PC-3 (cell line): ENCODE data around the gene DEFB131A. TPM values are rescaled to one million over a fixed set of nuclear protein-coding genes. Genes with fewer than 3 reads are reported as not detected.
"Not testable (repeated sequence)": the region's sequence is repeated elsewhere in the genome, so short reads cannot be mapped to it uniquely, and the experiment has no call there.

Source experiments
- ATAC-seq: fragments of 200-7000 bp; cut with Tn5 transposase; 2 replicates; pipeline ENCODE4 v1.9.1; 2020; ENCODE audit warnings: mild to moderate bottlenecking, moderate library complexity
- BruUV-seq: library from RNA; stranded (reverse); fragments of 400-500 nt; replicated peaks from 2 replicates; lab custom pipeline; 2021; lab: Mats Ljungman, UMichigan
- CTCF ChIA-PET: fragments of 300-600 bp; sonication (Branson Sonifier 250); formaldehyde crosslinking; loops from one replicate; lab custom pipeline; 2022; ENCODE audit warnings: antibody characterized with exemption; lab: Charles Lee
- POLR2A ChIA-PET: fragments of 300-600 bp; sonication (Branson Sonifier 250); formaldehyde crosslinking; loops from one replicate; lab custom pipeline; 2022; ENCODE audit warnings: antibody characterized with exemption; ENCODE audit not compliant: unreplicated experiment; lab: Charles Lee
- DNase-seq: peaks from one replicate; pipeline ENCODE4 v3.0.0-alpha.2; 2015
- H2AFZ ChIP-seq: fragments of 300-600 bp; sonication (generic); 2 replicates; pipeline ENCODE4 v1.6.0; 2016; ENCODE audit warnings: antibody characterized with exemption, low read length
- H3F3A ChIP-seq: fragments of 300-600 bp; sonication (generic); one replicate; pipeline ENCODE4 v1.6.0; 2017; ENCODE audit warnings: antibody characterized with exemption, low read length, control low read depth, mild to moderate bottlenecking; ENCODE audit not compliant: unreplicated experiment
- H3K27ac ChIP-seq: fragments of 300-600 bp; sonication (generic); 2 replicates; pipeline ENCODE4 v1.5.1; 2016; ENCODE audit warnings: mild to moderate bottlenecking, low read length
- H3K27me3 ChIP-seq: fragments of 300-600 bp; sonication (generic); 2 replicates; pipeline ENCODE4 v1.6.1; 2016; ENCODE audit warnings: low read length, mixed read lengths
- H3K36me3 ChIP-seq: fragments of 300-600 bp; sonication (generic); 2 replicates; pipeline ENCODE4 v1.6.1; 2016; ENCODE audit warnings: low read depth, mixed run types, low read length, mixed read lengths
- H3K4me1 ChIP-seq: fragments of 300-600 bp; sonication (generic); 2 replicates; pipeline ENCODE4 v1.5.1; 2016; ENCODE audit warnings: low read length; ENCODE audit not compliant: insufficient read depth
- H3K4me2 ChIP-seq: fragments of 300-600 bp; sonication (generic); 2 replicates; pipeline ENCODE4 v1.6.0; 2016; ENCODE audit warnings: low read length
- H3K4me3 ChIP-seq: fragments of 300-600 bp; sonication (generic); 2 replicates; pipeline ENCODE4 v1.5.1; 2016; ENCODE audit warnings: mild to moderate bottlenecking, low read length, mixed read lengths
- H3K79me2 ChIP-seq: fragments of 300-600 bp; sonication (generic); 2 replicates; pipeline ENCODE4 v1.6.1; 2017; ENCODE audit warnings: low read length, mixed read lengths
- H3K9ac ChIP-seq: fragments of 300-600 bp; sonication (generic); 2 replicates; pipeline ENCODE4 v1.6.0; 2016; ENCODE audit warnings: mild to moderate bottlenecking, low read length
- H3K9me2 ChIP-seq: fragments of 300-600 bp; sonication (generic); replicated peaks from 2 replicates; pipeline ENCODE4 v1.6.1; 2016; ENCODE audit warnings: mixed run types, low read length, mixed read lengths
- H3K9me3 ChIP-seq: fragments of 300-600 bp; sonication (generic); 2 replicates; pipeline ENCODE4 v1.6.1; 2016; ENCODE audit warnings: low read length, mixed read lengths
- H4K20me1 ChIP-seq: fragments of 300-600 bp; sonication (generic); 2 replicates; pipeline ENCODE4 v1.6.1; 2016; ENCODE audit warnings: low read length, mixed read lengths
- intact Hi-C: fragments of 100-400 bp; cut with micrococcal nuclease; formaldehyde crosslinking; loops from 2 replicates; pipeline ENCODE4 v1.9.0; 2023
- total RNA-seq: library from RNA; depleted of rRNA; stranded (reverse); fragments of >200 nt; gene quantifications from 2 replicates; pipeline ENCODE4 v1.2.3, GENCODE V29; 2014

The DEFB131A gene
- total RNA-seq, 1 experiment from 2014 or later: not detected

DNA sequence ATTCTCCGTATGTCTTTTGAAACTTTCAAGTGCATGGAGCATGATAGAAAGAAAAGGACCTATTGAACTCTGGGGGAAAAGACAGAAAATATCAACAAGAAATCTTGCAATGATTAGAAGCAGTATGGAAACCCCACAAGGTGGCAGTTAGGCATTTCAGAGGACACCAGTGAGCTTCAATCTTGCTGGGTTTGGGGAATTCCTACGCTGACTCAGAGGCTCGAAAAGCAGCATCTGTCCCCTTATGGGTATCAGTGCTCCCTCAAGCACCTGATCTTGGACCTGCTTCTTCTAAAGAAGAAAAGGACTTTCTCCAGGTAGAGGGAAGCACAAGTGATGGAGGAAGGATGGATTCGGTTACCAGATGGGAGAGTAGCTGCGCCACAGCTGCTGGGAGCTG lies 10.8 kb downstream of the DEFB131A start:
- H3F3A ChIP-seq, H2AFZ ChIP-seq, H3K4me3 ChIP-seq, H3K4me1 ChIP-seq, ATAC-seq, H3K9me3 ChIP-seq, POLR2A ChIA-PET, H3K4me2 ChIP-seq, H3K27me3 ChIP-seq, H3K27ac ChIP-seq, CTCF ChIA-PET, H3K79me2 ChIP-seq, DNase-seq, H3K9me2 ChIP-seq, intact Hi-C loops, H4K20me1 ChIP-seq, H3K9ac ChIP-seq, BruUV-seq, H3K36me3 ChIP-seq: not testable (repeated sequence)

- H4K20me1 ChIP-seq, H3F3A ChIP-seq, POLR2A ChIA-PET, H3K4me3 ChIP-seq, H3K4me2 ChIP-seq, CTCF ChIA-PET, DNase-seq, BruUV-seq, H2AFZ ChIP-seq, H3K27me3 ChIP-seq, H3K9me3 ChIP-seq, ATAC-seq, H3K9me2 ChIP-seq, H3K36me3 ChIP-seq, H3K27ac ChIP-seq, H3K79me2 ChIP-seq, H3K4me1 ChIP-seq, intact Hi-C loops, H3K9ac ChIP-seq: not testable (repeated sequence)
Observed at GRCh38 chr4:9479466-9479865, 35.3 kb downstream of the DEFB131A start.

GRCh38 chr4:9480066-9480465 lies 35.9 kb downstream of the DEFB131A start:
- ATAC-seq, H2AFZ ChIP-seq, H3K27me3 ChIP-seq, H3K9ac ChIP-seq, H3F3A ChIP-seq, H3K9me3 ChIP-seq, H3K79me2 ChIP-seq, BruUV-seq, H3K36me3 ChIP-seq, H3K27ac ChIP-seq, H3K4me2 ChIP-seq, H3K4me3 ChIP-seq, intact Hi-C loops, POLR2A ChIA-PET, CTCF ChIA-PET, DNase-seq, H3K4me1 ChIP-seq, H3K9me2 ChIP-seq, H4K20me1 ChIP-seq: not testable (repeated sequence)

DNA sequence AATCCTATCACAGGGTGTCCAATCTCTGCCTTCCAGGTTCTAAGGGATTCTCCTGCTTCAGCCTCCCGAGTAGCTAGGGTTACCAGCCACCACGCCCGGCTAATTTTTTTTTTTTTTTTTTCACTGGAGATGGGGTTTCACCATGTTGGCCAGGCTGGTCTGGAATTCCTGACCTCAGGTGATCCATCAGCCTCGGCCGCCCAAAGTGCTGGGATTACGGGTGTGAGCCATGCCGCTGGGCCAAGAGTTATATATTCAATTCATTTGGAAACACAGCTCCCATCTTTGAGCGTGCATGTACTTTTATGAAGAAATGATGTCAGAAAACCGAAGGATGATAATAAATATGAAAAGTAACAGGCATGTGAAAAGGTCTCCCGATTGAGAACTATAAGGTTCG lies 38.7 kb downstream of the DEFB131A start:
- H3K27me3 ChIP-seq, ATAC-seq, H4K20me1 ChIP-seq, H3K9me2 ChIP-seq, POLR2A ChIA-PET, H3F3A ChIP-seq, H3K4me3 ChIP-seq, H3K9me3 ChIP-seq, H3K4me1 ChIP-seq, H2AFZ ChIP-seq, CTCF ChIA-PET, intact Hi-C loops, H3K27ac ChIP-seq, H3K36me3 ChIP-seq, BruUV-seq, H3K79me2 ChIP-seq, H3K9ac ChIP-seq, DNase-seq, H3K4me2 ChIP-seq: not testable (repeated sequence)

DNA sequence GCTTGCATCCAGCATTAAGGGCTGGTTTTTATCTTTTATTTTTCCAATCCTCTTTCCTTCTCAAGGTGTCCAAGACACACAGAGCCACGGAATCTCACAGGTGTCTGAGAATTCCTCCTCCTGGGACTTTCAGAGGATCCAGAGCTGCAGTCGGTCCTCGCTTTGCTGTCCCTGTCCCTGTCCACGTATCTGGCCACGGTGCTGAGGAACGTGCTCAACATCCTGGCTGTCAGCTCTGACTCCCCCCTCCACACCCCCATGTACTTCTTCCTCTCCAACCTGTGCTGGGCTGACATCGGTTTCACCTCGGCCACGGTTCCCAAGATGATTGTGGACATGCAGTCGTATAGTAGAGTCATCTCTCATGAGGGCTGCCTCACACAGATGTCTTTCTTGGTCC lies 39.5 kb downstream of the DEFB131A start:
- H3K9me3 ChIP-seq, H3K79me2 ChIP-seq, ATAC-seq, POLR2A ChIA-PET, H3K4me1 ChIP-seq, H2AFZ ChIP-seq, H3K9ac ChIP-seq, DNase-seq, BruUV-seq, H4K20me1 ChIP-seq, CTCF ChIA-PET, H3K4me3 ChIP-seq, H3K27me3 ChIP-seq, H3F3A ChIP-seq, intact Hi-C loops, H3K27ac ChIP-seq, H3K4me2 ChIP-seq, H3K9me2 ChIP-seq, H3K36me3 ChIP-seq: not testable (repeated sequence)

DNA sequence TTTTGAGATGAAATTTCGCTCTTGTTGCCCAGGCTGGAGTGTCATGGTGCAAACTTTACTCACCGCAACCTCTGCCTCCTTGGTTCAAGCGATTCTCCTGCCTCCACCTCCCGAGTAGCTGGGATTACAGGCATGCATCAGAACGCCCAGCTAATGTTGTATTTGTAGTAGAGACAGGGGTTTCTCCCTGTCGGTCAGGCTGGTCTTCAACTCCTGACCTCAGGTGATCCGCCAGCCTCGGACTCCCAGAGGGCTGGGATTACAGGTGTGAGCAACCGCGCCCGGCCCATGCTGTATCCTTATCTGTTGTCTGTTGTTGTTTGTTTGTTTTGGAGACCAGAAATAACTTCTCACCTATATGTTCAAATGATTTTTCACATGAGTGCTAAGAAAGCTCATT lies 42.7 kb downstream of the DEFB131A start:
- H3K79me2 ChIP-seq, CTCF ChIA-PET, H4K20me1 ChIP-seq, intact Hi-C loops, DNase-seq, H3K9ac ChIP-seq, H2AFZ ChIP-seq, BruUV-seq, H3K4me3 ChIP-seq, H3F3A ChIP-seq, H3K27ac ChIP-seq, H3K4me2 ChIP-seq, H3K36me3 ChIP-seq, H3K9me3 ChIP-seq, H3K9me2 ChIP-seq, H3K27me3 ChIP-seq, ATAC-seq, H3K4me1 ChIP-seq, POLR2A ChIA-PET: not testable (repeated sequence)

DNA sequence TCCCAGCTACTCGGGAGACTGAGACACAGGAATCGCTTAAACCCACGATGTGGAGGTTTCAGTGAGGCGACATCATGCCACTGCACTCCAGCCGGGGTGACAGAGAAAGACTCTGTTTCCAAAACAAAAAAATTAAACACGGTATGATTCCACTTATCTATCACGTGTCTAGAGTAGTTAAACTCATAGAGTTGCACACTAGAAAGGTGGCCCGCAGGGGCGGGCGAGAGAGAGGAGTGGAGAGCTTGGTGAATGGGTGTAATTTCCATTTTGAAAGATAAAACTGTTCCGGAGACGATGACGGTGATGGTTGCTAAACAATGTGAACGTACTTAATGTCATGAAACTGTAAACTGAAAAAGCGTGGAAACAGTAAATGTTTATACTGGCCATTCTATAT lies 44.6 kb downstream of the DEFB131A start:
- POLR2A ChIA-PET, BruUV-seq, H3K27ac ChIP-seq, CTCF ChIA-PET, ATAC-seq, H4K20me1 ChIP-seq, H3K9ac ChIP-seq, H3K4me3 ChIP-seq, H3K4me2 ChIP-seq, H3K79me2 ChIP-seq, H3F3A ChIP-seq, H3K9me2 ChIP-seq, H3K27me3 ChIP-seq, intact Hi-C loops, H3K9me3 ChIP-seq, H2AFZ ChIP-seq, H3K4me1 ChIP-seq, DNase-seq, H3K36me3 ChIP-seq: not testable (repeated sequence)
